Measurements from ENCODE around the gene SPART.
"Not testable (repeated sequence)": the region's sequence is repeated elsewhere in the genome, so short reads cannot be mapped to it uniquely, and the experiment has no call there.

The SPART gene

DNA sequence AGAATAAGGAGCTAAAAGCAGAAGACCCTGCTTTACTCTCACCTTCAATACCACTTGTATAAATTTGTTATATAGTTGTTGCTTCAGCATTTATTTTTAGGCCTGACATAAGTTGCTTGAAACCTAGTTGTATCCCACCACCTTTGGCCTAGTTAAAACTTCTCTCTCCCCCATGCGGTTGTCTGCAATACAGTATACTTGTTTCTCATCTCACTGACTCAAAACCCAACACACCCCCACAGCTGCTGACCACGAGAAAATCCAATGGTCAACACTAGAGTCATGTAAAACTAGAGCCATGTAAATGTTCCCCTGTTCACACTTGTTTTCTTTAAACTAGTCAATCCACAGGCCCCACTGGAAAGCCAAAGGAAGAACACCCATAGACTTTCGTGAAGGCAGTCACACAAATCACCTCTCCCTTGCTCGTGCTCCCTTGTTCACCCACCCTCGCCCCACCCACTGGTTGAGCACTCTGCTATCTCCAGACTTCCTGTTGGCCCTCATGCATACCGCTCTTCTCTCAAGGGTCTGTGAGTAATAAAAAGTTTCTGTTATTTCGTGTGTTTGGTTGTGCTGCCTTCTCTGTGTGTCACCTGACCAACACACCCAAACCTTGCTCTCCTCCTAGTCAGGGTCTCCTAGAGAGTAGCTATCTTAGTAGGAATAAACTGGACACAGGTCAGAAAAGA lies 35.6 kb downstream of the SPART start:
- DNase-seq, result no peak

GRCh38 chr13:36302289-36302688 lies 43.9 kb downstream of the SPART start:
- DNase-seq, result no peak

DNA sequence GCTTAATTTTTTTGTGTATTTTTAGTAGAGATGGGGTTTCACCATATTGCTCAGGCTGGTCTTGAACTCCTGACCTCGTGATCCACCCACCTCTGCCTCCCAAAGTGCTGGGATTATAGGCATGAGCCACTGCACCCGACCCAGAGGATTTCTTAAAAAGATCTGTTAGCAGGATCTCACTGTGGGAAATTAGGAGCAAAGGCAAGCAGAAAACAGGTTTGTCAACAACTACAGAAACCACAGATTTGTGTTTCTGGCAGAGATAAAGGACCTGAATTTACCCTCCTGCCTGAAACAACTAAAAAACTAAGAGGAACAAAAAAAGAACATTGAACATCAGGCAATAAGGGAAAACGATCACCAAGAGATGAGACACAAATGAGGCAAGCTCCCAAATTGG lies 46.7 kb downstream of the SPART start:
- not testable (repeated sequence) for DNase-seq

GRCh38 chr13:36298535-36299068 lies 47.6 kb downstream of the SPART start:
- no peak for DNase-seq

DNA sequence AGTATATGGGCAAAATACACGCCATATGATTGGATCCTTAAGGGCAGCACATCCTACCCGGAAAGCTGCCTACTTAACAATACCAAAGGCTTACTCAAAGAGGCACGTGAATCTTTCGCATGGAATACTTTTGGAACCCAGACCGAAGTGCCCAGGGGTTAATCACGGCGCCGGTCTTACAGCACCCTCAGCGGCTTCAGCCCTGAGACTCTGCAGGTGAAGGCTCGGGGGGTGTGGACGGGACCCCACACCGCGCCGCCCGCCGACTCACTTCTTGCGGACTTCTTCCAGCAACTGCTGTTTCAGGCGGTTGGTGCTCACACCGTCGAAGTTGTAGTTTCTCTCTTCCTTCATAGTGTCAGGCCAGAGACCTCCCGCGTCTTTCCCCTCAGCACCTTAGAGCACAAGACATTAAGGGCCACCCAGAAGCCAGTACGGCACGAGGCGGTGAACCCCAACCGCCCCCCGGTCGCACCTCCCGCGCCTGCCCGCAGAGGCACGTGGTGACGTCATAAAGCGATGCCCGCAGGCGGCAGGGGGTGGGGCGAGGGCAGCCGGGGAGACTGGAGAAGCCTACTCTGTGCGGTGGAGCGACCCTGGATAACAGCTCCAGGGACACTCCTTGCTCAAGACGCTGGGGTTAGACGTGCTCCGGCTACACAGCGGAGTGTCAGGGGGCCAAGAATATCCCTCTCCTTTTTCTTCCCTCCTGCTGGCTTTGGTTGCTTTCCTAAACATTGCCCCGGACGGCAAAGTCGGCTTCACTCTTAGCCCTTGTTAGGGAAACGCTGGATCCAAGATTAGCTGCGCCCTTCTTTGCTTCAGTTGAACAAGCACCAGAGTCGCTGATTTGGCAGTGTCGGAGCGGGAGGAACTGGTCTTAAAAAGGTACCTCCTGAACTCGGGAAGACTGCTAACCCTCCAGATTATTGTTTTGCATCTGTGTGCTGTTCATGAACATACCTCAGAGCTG lies 48.5 kb downstream of the SPART start, which contains the start of gene CCDC169:
CCDC169 (minus strand) TSS at position 449 of the 973 bp plus-strand sequence; CDS start at position 354, 95 bp downstream.
- no peak for DNase-seq

DNA sequence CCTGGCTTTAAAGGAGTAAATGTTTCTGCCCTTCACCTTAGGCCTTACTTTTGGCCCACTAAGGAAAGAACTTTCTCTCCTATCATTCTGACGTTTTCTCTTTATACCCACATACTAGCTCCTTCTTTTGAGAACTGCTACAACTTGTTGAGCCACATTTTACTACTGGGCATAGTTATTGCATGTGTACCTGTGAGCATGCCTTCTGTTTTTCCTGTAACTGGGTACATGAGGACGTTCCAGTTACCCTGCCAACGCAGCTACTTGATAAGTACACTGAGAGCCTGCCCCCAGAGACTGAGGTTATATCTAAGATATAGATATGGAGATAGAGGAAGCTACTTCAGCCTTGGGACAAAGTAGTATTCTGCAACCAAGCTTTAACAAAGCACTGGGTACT lies 52.1 kb downstream of the SPART start:
- DNase-seq, result no peak

GRCh38 chr13:36293497-36293896 lies 52.7 kb downstream of the SPART start:
- no peak for DNase-seq

DNA sequence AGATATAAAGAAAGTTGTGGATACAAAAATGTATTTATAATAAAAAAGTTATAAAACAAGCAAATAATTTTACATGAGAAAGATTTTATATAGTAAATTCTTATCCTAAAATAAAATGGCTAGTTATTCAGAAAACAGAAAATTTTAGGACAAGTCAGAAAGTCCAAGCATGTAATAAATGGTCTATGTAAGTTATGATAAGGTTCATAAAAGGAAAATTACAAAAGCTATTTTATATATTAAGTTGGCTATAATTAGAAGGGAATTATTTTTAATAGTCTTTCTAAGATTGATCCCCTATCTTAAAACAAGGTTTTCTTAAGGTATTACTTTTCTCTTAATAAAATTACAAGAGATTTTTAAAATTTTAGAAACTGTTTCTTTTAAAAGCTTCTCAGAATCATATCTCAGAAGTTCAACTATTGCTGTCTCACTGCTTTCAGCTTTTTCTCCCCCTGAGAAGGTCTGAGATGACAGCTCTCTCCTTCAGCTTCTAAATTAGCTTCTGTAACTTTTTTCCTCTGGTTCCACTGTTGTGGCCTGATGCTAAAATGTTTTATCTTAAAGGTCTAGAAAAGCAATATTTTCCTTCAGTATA lies 57.3 kb downstream of the SPART start:
- no peak for DNase-seq

GRCh38 chr13:36286006-36286405 lies 60.2 kb downstream of the SPART start:
- no peak for DNase-seq

GRCh38 chr13:36282821-36283432 lies 63.3 kb downstream of the SPART start:
- no peak for DNase-seq

GRCh38 chr13:36275190-36276002 lies 70.8 kb downstream of the SPART start:
- DNase-seq, result no peak

DNA sequence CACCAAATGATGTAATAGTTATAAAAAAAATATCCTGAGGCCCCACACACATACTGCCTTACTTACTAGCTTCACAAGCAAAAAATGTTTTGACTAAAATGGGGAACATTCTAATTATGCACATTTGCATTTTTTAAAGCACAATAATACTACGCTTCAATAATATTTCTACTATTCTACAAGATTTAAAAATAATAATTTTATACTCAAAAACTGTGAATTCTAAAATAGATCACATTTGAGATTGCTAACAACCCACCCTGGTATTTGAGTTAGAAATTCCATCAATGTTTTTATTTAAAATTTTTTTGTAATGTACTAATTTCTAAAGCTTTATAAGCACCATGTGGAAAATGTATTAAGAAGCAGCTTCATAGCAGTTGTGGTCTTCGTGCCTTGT lies 72.8 kb downstream of the SPART start:
- no peak for DNase-seq

DNA sequence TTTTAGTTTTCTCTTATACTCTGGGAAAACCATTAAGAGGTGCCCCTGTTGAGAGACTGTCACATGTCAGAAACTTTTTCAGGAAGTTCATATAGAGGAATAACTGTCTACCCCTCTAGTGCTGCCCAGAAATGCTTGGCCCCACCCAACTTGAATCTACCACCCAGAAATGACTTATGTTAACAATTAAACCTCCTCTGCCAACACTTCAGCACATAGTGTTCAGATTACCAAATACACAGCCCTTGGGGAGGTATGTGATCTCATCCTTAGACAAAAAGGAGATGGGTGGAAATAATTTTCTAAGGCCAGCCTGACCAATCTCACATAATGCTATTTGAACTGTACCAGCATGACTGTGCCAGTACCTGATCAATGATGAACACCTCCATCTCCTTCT lies 84.2 kb downstream of the SPART start:
- DNase-seq, result no peak

GRCh38 chr13:36261011-36261410 lies 85.2 kb downstream of the SPART start:
- DNase-seq, result no peak

DNA sequence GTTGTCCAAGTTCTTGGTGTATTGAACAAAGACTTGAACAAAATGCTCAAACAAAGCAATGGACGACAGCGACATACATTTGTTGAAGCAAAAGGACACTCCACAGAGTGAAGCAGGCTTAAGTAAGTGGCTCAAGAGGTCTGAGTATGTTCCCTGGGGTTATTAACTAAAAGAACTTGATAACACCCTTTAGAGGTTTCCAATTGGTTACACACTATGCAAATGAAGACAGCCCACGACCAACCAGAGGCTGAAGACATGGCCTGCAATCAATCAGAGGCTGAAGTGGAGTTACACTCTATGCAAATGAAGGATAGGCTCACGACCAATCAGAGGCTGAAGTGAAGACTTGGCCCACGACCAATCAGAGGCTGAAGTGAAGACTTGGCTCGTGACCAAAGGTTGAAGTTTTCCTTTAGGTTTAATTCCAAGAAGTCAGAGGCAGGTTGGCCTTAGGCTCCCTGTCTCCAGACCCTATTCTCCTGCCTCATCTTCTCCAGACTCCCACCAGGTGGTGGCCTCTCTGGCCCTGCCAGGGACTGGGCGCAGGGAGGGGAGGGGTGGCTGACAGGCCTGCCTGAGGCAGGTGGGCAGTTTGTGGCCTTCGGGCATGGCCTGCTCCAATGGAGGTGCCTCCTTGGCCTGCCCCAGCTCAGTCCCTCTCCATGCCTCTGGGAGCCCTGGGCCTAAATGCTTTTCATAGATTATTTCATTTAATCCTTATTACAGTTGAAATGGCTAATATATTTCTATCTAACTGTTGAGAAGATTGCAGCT lies 86.6 kb downstream of the SPART start:
- DNase-seq, result no peak

GRCh38 chr13:36258831-36259230 lies 87.4 kb downstream of the SPART start:
- no peak for DNase-seq
